HepG2 (cell line): ENCODE measurements around the gene CMTM4. TPM values are rescaled to one million over a fixed set of nuclear protein-coding genes. Genes with fewer than 3 reads are reported as not detected.

ENCODE experiments used
- AGO2 ChIP-seq: fragments of 200-400 bp; formaldehyde crosslinking; optimal IDR thresholded peaks from 2 replicates; pipeline ENCODE3; 2017; ENCODE audit warnings: mild to moderate bottlenecking, low read depth, low read length, moderate library complexity
- AKNA ChIP-seq: sonication (generic); formaldehyde crosslinking; IDR thresholded peaks from 2 replicates; pipeline ENCODE4 v1.4.0; 2020; ENCODE audit warnings: missing genetic modification reagents, borderline replicate concordance
- ARNT2 ChIP-seq: sonication (generic); formaldehyde crosslinking; IDR thresholded peaks from 2 replicates; pipeline ENCODE4 v1.8.0; 2022; ENCODE audit warnings: mild to moderate bottlenecking, low read depth, missing genetic modification reagents, moderate library complexity
- CREBL2 ChIP-seq: sonication (generic); formaldehyde crosslinking; IDR thresholded peaks from 2 replicates; pipeline ENCODE4 v1.8.1; 2023; ENCODE audit warnings: missing genetic modification reagents, mild to moderate bottlenecking, borderline replicate concordance
- KAT8 ChIP-seq: IDR thresholded peaks from 2 replicates; pipeline ENCODE4 v1.6.1; 2016; ENCODE audit warnings: missing genetic modification reagents, missing compliant biosample characterization
- MEIS2 ChIP-seq: sonication (generic); formaldehyde crosslinking; IDR thresholded peaks from 2 replicates; pipeline ENCODE4 v1.9.0; 2021; ENCODE audit warnings: mild to moderate bottlenecking, missing genetic modification reagents
- MIER3 ChIP-seq: IDR thresholded peaks from 2 replicates; pipeline ENCODE4 v1.6.1; 2016; ENCODE audit warnings: missing compliant biosample characterization, borderline replicate concordance
- PCBP2 ChIP-seq: fragments of 200-400 bp; formaldehyde crosslinking; optimal IDR thresholded peaks from 2 replicates; pipeline ENCODE3; 2018; ENCODE audit warnings: low read length, low read depth; ENCODE audit not compliant: poor library complexity, severe bottlenecking
- PHF21A ChIP-seq: sonication (generic); formaldehyde crosslinking; IDR thresholded peaks from 2 replicates; pipeline ENCODE4 v1.5.0; 2020; ENCODE audit warnings: mild to moderate bottlenecking, missing genetic modification reagents
- SRY ChIP-seq: sonication (generic); formaldehyde crosslinking; IDR thresholded peaks from 2 replicates; pipeline ENCODE4 v1.8.0; 2022; ENCODE audit warnings: mild to moderate bottlenecking, missing genetic modification reagents
- TMF1 ChIP-seq: sonication (generic); formaldehyde crosslinking; IDR thresholded peaks from 2 replicates; pipeline ENCODE4 v1.8.1; 2022; ENCODE audit warnings: low read depth, missing genetic modification reagents
- ZNF629 ChIP-seq: sonication (generic); formaldehyde crosslinking; conservative IDR thresholded peaks from 2 replicates; pipeline ENCODE4 v1.5.0; 2020; ENCODE audit warnings: missing genetic modification reagents
- ZNF781 ChIP-seq: sonication (generic); formaldehyde crosslinking; IDR thresholded peaks from 2 replicates; pipeline ENCODE4 v1.5.1; 2020; ENCODE audit warnings: borderline replicate concordance, mild to moderate bottlenecking, missing genetic modification reagents; ENCODE audit errors: not compliant biosample characterization
- ZNF878 ChIP-seq: sonication (generic); formaldehyde crosslinking; IDR thresholded peaks from 2 replicates; pipeline ENCODE4 v1.8.1; 2023; ENCODE audit warnings: mild to moderate bottlenecking, missing genetic modification reagents, moderate library complexity
- ZZZ3 ChIP-seq: sonication (generic); formaldehyde crosslinking; IDR thresholded peaks from 2 replicates; pipeline ENCODE4 v1.4.0; 2020; ENCODE audit warnings: missing genetic modification reagents, mild to moderate bottlenecking, borderline replicate concordance
- polyA plus RNA-seq, 8 experiments: library from polyadenylated mRNA; depleted of rRNA in 3 of 8; stranded (reverse) in 7 of 8; unstranded in 1 of 8; fragments of >200 nt; fragmentation: Illumina TruSeq in 4 of 8; extraction: Trizol in 4 of 8; gene quantifications; 2 replicates each; pipeline versions ENCODE4 v1.2.1 to v1.2.3, GENCODE V29; 2011 to 2016; ENCODE audit warnings: low read depth in 4 of 8, missing spikeins in 1 of 8, mixed read lengths in 1 of 8; ENCODE audit not compliant: insufficient read depth in 1 of 8
- total RNA-seq, 5 experiments: library from RNA; depleted of rRNA; stranded (reverse); fragments of >200 nt; fragmentation: Illumina TruSeq; extraction: Trizol; gene quantifications; 2 replicates each; pipeline ENCODE4 v1.2.3, GENCODE V29; 2016; ENCODE audit warnings: low read depth in 1 of 5
- TF ChIP-seq, protein P1 (sequence below): IDR thresholded peaks from 2 replicates; pipeline ENCODE4 v1.6.1; 2016; ENCODE audit warnings: low read depth, control low read depth
- TF ChIP-seq, protein P2 (sequence below), 2 experiments: fragments of 450-650 bp in 1 of 2; sonication (generic) in 1 of 2; formaldehyde crosslinking; IDR thresholded peaks; 2 replicates each; pipeline versions ENCODE4 v1.5.0 to v1.8.0; 2020 to 2022; ENCODE audit warnings: mild to moderate bottlenecking in 1 of 2, missing genetic modification reagents in 1 of 2
- TF ChIP-seq, protein P3 (sequence below): IDR thresholded peaks from 2 replicates; pipeline ENCODE4 v1.6.1; 2016; ENCODE audit warnings: mild to moderate bottlenecking, missing biosample characterization, missing genetic modification reagents

The CMTM4 gene
- total and polyA plus RNA-seq, 2 of the 13 experiments (the other 11 are each of a cell fraction or from before 2014, with no cell fraction given), result 32.0 to 36.3 TPM

GRCh38 chr16:66608241-66609138, 88.1 kb downstream of the CMTM4 start (continued):
- TF ChIP-seq ARNT2 (CRISPR knock-in tag) (peak; percentile 78; the same call in 1 of the 2 replicates), ZNF781 (CRISPR knock-in tag) (peak; percentile 85), PHF21A (CRISPR knock-in tag) (0 out of 2 replicates have a peak, but pooled peaks have one; percentile 26), TMF1 (CRISPR knock-in tag) (peak; percentile 83), SRY (peak; percentile 67; the same call in 1 of the 2 replicates), MEIS2 (CRISPR knock-in tag) (peak; percentile 47; the same call in 1 of the 2 replicates), ZNF878 (CRISPR knock-in tag) (peak; percentile 59; the same call in 1 of the 2 replicates), CREBL2 (CRISPR knock-in tag) (peak; percentile 83; the same call in 1 of the 2 replicates), MIER3 (CRISPR knock-in tag) (peak; percentile 67; the same call in 1 of the 2 replicates), AGO2 (no peak), KAT8 (CRISPR knock-in tag) (peak; percentile 72), AKNA (no peak; the same call in 1 of the 2 replicates), PCBP2 (no peak), ZZZ3 (peak; percentile 62; the same call in 1 of the 2 replicates), ZNF629 (CRISPR knock-in tag) (peak; percentile 55)
- TF ChIP-seq, protein P1, sequence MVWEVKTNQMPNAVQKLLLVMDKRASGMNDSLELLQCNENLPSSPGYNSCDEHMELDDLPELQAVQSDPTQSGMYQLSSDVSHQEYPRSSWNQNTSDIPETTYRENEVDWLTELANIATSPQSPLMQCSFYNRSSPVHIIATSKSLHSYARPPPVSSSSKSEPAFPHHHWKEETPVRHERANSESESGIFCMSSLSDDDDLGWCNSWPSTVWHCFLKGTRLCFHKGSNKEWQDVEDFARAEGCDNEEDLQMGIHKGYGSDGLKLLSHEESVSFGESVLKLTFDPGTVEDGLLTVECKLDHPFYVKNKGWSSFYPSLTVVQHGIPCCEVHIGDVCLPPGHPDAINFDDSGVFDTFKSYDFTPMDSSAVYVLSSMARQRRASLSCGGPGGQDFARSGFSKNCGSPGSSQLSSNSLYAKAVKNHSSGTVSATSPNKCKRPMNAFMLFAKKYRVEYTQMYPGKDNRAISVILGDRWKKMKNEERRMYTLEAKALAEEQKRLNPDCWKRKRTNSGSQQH (CRISPR knock-in tag), result peak; percentile 4; the same call in 1 of the 2 replicates
- TF ChIP-seq, protein P2, sequence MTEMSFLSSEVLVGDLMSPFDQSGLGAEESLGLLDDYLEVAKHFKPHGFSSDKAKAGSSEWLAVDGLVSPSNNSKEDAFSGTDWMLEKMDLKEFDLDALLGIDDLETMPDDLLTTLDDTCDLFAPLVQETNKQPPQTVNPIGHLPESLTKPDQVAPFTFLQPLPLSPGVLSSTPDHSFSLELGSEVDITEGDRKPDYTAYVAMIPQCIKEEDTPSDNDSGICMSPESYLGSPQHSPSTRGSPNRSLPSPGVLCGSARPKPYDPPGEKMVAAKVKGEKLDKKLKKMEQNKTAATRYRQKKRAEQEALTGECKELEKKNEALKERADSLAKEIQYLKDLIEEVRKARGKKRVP (CRISPR knock-in tag; IDR thresholded peaks at IDR 0.05), result peak in 1 of 2 experiments; percentile 28; a peak in 1 of 4 replicates
- TF ChIP-seq, protein P3, sequence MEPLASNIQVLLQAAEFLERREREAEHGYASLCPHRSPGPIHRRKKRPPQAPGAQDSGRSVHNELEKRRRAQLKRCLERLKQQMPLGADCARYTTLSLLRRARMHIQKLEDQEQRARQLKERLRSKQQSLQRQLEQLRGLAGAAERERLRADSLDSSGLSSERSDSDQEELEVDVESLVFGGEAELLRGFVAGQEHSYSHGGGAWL (CRISPR knock-in tag), result peak; percentile 70; the same call in 1 of the 2 replicates
